Left lung (tissue), 10 donors: ENCODE data around the gene ERCC6. TPM values are rescaled to one million over a fixed set of nuclear protein-coding genes. Genes with fewer than 3 reads are reported as not detected.

Experiments
- ATAC-seq: fragments of 200-7000 bp; cut with Tn5 transposase; one replicate; pipeline ENCODE4 v1.9.1; 2020; ENCODE audit warnings: moderate library complexity
- DNase-seq, 4 donors: peaks; one replicate each; pipeline ENCODE4 v3.0.0-alpha.2; 2013 to 2020
- H3K27ac ChIP-seq, 2 donors: fragments of 200-600 bp; sonication (generic) in 1 of 2; one replicate each; pipeline versions ENCODE4 v1.5.0 to v1.8.0; 2020 to 2021
- H3K27me3 ChIP-seq, 2 donors: fragments of 200-600 bp; sonication (generic) in 1 of 2; one replicate each; pipeline versions ENCODE4 v1.5.0 to v1.8.0; 2020 to 2021
- H3K36me3 ChIP-seq, 2 donors: fragments of 200-600 bp; sonication (generic) in 1 of 2; one replicate each; pipeline versions ENCODE4 v1.5.0 to v1.8.0; 2020 to 2021
- H3K4me1 ChIP-seq, 2 donors: fragments of 200-600 bp; one replicate each; pipeline ENCODE4 v1.8.0; 2021
- H3K4me3 ChIP-seq, 2 donors: fragments of 200-600 bp; sonication (generic) in 1 of 2; one replicate each; pipeline versions ENCODE4 v1.5.0 to v1.8.0; 2020 to 2021; ENCODE audit warnings: mild to moderate bottlenecking in 1 of 2
- H3K9me3 ChIP-seq, 2 donors: fragments of 200-600 bp; sonication (generic) in 1 of 2; one replicate each; pipeline versions ENCODE4 v1.5.0 to v1.8.0; 2020 to 2021
- CTCF ChIP-seq, 2 donors: fragments of 200-600 bp; sonication (generic) in 1 of 2; IDR thresholded peaks; one replicate each; pipeline versions ENCODE4 v1.5.0 to v1.8.0; 2021; ENCODE audit warnings: antibody characterized with exemption in 2 of 2
- intact Hi-C, 2 donors: fragments of 100-400 bp; cut with DNase I; formaldehyde crosslinking; loops; one replicate each; pipeline versions ENCODE4 v1.11.2 to v1.14.2; 2022
- polyA plus RNA-seq, 6 donors: library from polyadenylated mRNA; unstranded; fragments of 120-200 nt; gene quantifications; one replicate each; pipeline ENCODE4 v1.2.1, GENCODE V29; 2013; ENCODE audit not compliant: insufficient read length in 6 of 6
- total RNA-seq, 2 donors: library from RNA; stranded (reverse); fragmentation: NEBNext Ultra II Directional; extraction: Animal tissue kit (Norgen Biotek cat#: 25700); gene quantifications; one replicate each; pipeline ENCODE4 v1.2.1, GENCODE V29; 2021
- donor health status: DM: no; HTN: yes; CAD: no.
- donor health status: DM: no; HTN: no; CAD: no.

The ERCC6 gene
- total and polyA plus RNA-seq, 8 donors = 16.5 to 26.6 (median 19.1) TPM

- TF ChIP-seq CTCF (IDR thresholded peaks at IDR 0.05) = no peak
- DNase-seq = no peak
- Histone ChIP-seq H3K9me3 (peaks cover 0 to 3% of the 10 kb centered on the region in 2 donors), H3K27ac (no peak overlapping the region), H3K36me3 (no peaks in the 10 kb centered on the region), H3K4me1 (no peaks in the 10 kb centered on the region), H3K27me3 (no peaks in the 10 kb centered on the region), H3K4me3 (no peak overlapping the region)
- intact Hi-C loops = no loop called here
- ATAC-seq = no peak
Measured at GRCh38 chr10:49560526-49560925, 21.6 kb upstream of the ERCC6 start.

GRCh38 chr10:49559476-49559875, 20.6 kb upstream of the ERCC6 start:
- H3K4me3 ChIP-seq = no peak overlapping the region
- intact Hi-C loops = no loop called here
- H3K27ac ChIP-seq = no peak overlapping the region
- TF ChIP-seq CTCF (IDR thresholded peaks at IDR 0.05) = no peak
- DNase-seq (no peak), ATAC-seq (no peak)
- H3K9me3 ChIP-seq = peaks cover 0 to 3% of the 10 kb centered on the region in 2 donors
- no peaks in the 10 kb centered on the region for H3K4me1 ChIP-seq
- no peaks in the 10 kb centered on the region for H3K27me3 ChIP-seq
- no peaks in the 10 kb centered on the region for H3K36me3 ChIP-seq

- ATAC-seq = no peak
Measured at GRCh38 chr10:49558190-49558589, 19.3 kb upstream of the ERCC6 start.

GRCh38 chr10:49557681-49558080, 18.8 kb upstream of the ERCC6 start:
- intact Hi-C loops = no loop called here
- no peak for TF ChIP-seq CTCF (IDR thresholded peaks at IDR 0.05)
- peaks cover 0 to 3% of the 10 kb centered on the region in 2 donors for H3K9me3 ChIP-seq
- H3K27ac ChIP-seq = no peak overlapping the region
- DNase-seq (no peak), ATAC-seq (no peak)
- no peak overlapping the region for H3K4me3 ChIP-seq
- H3K27me3 ChIP-seq = no peaks in the 10 kb centered on the region
- no peaks in the 10 kb centered on the region for H3K36me3 ChIP-seq
- H3K4me1 ChIP-seq = no peaks in the 10 kb centered on the region

More at GRCh38 chr10:49558190-49558589, 19.3 kb upstream of the ERCC6 start:
- Histone ChIP-seq H3K27me3 (no peaks in the 10 kb centered on the region), H3K36me3 (no peaks in the 10 kb centered on the region), H3K4me1 (no peaks in the 10 kb centered on the region), H3K4me3 (no peak overlapping the region), H3K9me3 (peaks cover 0 to 3% of the 10 kb centered on the region in 2 donors), H3K27ac (no peak overlapping the region)
- no peak for DNase-seq
- no peak for TF ChIP-seq CTCF (IDR thresholded peaks at IDR 0.05)
- intact Hi-C loops = no loop called here

GRCh38 chr10:49556723-49557122, 17.8 kb upstream of the ERCC6 start:
- no peak overlapping the region for H3K27ac ChIP-seq
- no peaks in the 10 kb centered on the region for H3K27me3 ChIP-seq
- no peak for TF ChIP-seq CTCF (IDR thresholded peaks at IDR 0.05)
- no peak overlapping the region for H3K4me3 ChIP-seq
- peaks cover 0 to 3% of the 10 kb centered on the region in 2 donors for H3K9me3 ChIP-seq
- intact Hi-C loops = no loop called here
- ATAC-seq (no peak), DNase-seq (no peak)
- H3K36me3 ChIP-seq = no peaks in the 10 kb centered on the region
- no peaks in the 10 kb centered on the region for H3K4me1 ChIP-seq
